ENCODE data around the gene KLHL10. TPM values are rescaled to one million over a fixed set of nuclear protein-coding genes. Genes with fewer than 3 reads are reported as not detected.

The KLHL10 gene
- total and polyA plus RNA-seq, 2 of the 13 experiments (the other 11 are each of a cell fraction or from before 2014, with no cell fraction given), result 0.04 to 0.08 TPM

DNA sequence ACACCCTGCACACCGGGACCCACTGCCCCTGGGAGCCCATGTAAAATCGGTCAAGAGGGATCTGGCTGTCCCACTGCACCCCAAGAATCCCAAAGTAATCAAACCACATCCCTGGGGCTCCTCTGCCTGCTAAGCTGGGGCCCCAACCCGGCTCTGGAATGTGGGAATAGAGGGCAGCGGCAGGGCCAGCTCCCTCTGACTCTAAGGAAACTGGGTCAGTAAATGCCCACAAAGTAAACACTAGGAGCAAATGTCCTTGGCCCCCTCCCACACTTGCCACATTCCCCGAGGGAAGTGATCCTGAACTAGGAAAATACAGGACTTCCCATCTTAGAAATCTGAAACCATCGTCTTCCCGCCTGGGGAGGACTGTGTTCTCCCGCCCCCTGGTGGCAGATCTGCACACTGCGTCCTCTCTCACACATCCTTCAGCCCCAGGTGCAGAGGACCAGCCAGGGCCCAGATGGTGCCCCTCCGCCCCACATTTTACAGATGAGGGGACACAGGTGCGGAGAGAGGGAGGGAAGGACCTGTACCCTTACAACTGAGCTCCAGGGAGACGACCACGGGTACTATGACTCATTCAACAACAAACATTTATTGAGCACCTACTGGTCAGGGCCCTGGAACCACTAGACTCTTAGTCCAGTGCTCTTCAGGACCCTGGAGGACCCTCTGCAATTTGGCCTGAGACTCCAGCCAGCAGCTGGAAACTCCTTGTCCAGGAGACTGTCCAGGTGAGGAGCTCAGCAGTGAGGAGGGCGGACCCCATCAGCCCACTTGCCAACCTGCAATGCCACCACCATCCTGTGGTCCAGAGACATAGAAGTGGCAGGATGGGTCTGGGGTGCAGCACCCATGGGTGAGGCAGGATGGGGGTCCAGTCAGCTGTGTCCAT, 36.0 kb upstream of the KLHL10 start (continued):
- TF ChIP-seq THAP8 (CRISPR knock-in tag; IDR thresholded peaks at IDR 0.05; ENCODE audit: borderline replicate concordance) (no peak), ZNF441 (CRISPR knock-in tag; IDR thresholded peaks at IDR 0.05; ENCODE audit: borderline replicate concordance) (no peak), ZNF513 (CRISPR knock-in tag; conservative IDR thresholded peaks at IDR 0.05) (no peak), DMAP1 (CRISPR knock-in tag; IDR thresholded peaks at IDR 0.05) (no peak; the same call in 1 of the 2 replicates), EP300 (IDR thresholded peaks at IDR 0.05; ENCODE audit: low read depth in 2 of 2, low read length in 2 of 2) (no peak), EP300 (CRISPR knock-in tag; IDR thresholded peaks at IDR 0.05; ENCODE audit: borderline replicate concordance) (no peak), E2F2 (CRISPR knock-in tag; IDR thresholded peaks at IDR 0.05; ENCODE audit: borderline replicate concordance) (no peak), RAD21 (CRISPR knock-in tag; IDR thresholded peaks at IDR 0.05) (peak; percentile 96), PRDM10 (CRISPR knock-in tag; IDR thresholded peaks at IDR 0.05; ENCODE audit: low read depth) (0 out of 2 replicates have a peak, but pooled peaks have one; percentile 5), SMAD1 (CRISPR knock-in tag; IDR thresholded peaks at IDR 0.05; ENCODE audit: borderline replicate concordance, low read depth) (peak; percentile 29; the same call in 1 of the 2 replicates)
- TF ChIP-seq, protein P1, sequence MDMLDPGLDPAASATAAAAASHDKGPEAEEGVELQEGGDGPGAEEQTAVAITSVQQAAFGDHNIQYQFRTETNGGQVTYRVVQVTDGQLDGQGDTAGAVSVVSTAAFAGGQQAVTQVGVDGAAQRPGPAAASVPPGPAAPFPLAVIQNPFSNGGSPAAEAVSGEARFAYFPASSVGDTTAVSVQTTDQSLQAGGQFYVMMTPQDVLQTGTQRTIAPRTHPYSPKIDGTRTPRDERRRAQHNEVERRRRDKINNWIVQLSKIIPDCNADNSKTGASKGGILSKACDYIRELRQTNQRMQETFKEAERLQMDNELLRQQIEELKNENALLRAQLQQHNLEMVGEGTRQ (IDR thresholded peaks at IDR 0.05; ENCODE audit: low read depth, low read length), result no peak
- TF ChIP-seq, protein P1 (CRISPR knock-in tag; IDR thresholded peaks at IDR 0.05; ENCODE audit: borderline replicate concordance), result no peak
- TF ChIP-seq, protein P2, sequence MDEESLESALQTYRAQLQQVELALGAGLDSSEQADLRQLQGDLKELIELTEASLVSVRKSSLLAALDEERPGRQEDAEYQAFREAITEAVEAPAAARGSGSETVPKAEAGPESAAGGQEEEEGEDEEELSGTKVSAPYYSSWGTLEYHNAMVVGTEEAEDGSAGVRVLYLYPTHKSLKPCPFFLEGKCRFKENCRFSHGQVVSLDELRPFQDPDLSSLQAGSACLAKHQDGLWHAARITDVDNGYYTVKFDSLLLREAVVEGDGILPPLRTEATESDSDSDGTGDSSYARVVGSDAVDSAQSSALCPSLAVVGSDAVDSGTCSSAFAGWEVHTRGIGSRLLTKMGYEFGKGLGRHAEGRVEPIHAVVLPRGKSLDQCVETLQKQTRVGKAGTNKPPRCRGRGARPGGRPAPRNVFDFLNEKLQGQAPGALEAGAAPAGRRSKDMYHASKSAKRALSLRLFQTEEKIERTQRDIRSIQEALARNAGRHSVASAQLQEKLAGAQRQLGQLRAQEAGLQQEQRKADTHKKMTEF (CRISPR knock-in tag; IDR thresholded peaks at IDR 0.05), result no peak; the same call in none of the 2 replicates
